ENCODE data around the gene CDK2. TPM values are rescaled to one million over a fixed set of nuclear protein-coding genes. Genes with fewer than 3 reads are reported as not detected.
A peak's percentile ranks its signal among the peaks of the same experiment; 100 is the strongest.

Gene CDK2
- total RNA-seq, 1 donor from 2014 or later, result 28.0 TPM

DNA sequence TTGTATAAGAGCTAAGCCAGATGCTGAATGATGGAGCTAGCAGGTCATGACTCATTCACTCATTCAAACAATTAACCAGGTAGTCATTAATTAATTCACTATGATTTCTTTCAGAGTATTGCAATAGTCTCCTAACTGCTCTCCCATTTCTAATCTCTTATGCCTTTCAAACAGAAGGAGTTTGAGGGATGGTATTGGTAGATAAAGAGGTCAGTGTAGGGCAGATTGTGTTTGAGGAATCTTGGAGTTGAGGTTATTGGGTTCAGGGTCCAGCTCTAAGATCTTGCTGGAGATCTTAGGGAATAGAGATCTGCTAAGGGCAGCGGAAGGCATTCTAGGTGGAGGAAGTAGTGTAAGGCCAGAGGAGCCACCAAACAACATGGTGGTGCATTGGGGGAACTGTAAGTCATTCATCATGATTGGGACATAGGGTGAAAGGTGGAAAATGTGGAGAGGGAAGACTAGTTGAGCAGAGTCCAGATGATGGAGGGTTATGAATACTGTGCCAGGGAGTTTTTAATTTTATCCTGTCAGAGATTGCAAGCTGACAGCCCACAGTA lies 24.0 kb upstream of the CDK2 start:
- intact Hi-C loops (cut with DNase I), result no loop called here
- H3K36me3 ChIP-seq, result peaks cover 32% of the 10 kb centered on the region

GRCh38 chr12:55946553-55946952 lies 20.1 kb upstream of the CDK2 start:
- Histone ChIP-seq H3K4me1 (no peaks in the 10 kb centered on the region), H3K27ac (no peak overlapping the region), H3K27me3 (no peaks in the 10 kb centered on the region), H3K36me3 (peaks cover 32% of the 10 kb centered on the region), H3K4me3 (no peak overlapping the region), H3K9me3 (no peaks in the 10 kb centered on the region)
- DNase-seq (no peak), ATAC-seq (no peak)
- no peak for TF ChIP-seq CTCF (IDR thresholded peaks at IDR 0.05)
- intact Hi-C loops (cut with DNase I), result no loop called here

More for the DNA sequence above, 24.0 kb upstream of the CDK2 start:
- Histone ChIP-seq H3K9me3 (no peaks in the 10 kb centered on the region), H3K27ac (no peak overlapping the region), H3K4me1 (peaks cover 3% of the 10 kb centered on the region), H3K4me3 (no peak overlapping the region), H3K27me3 (no peaks in the 10 kb centered on the region)
- ATAC-seq (no peak), DNase-seq (no peak)
- no peak for TF ChIP-seq CTCF (IDR thresholded peaks at IDR 0.05)

GRCh38 chr12:55955344-55955743 lies 11.3 kb upstream of the CDK2 start:
- H3K36me3 ChIP-seq, result peaks cover 18% of the 10 kb centered on the region
- ATAC-seq (no peak), DNase-seq (no peak)
- intact Hi-C loops (cut with DNase I), result no loop called here
- H3K4me3 ChIP-seq, result no peak overlapping the region
- TF ChIP-seq CTCF (IDR thresholded peaks at IDR 0.05), result no peak
- no peaks in the 10 kb centered on the region for H3K4me1 ChIP-seq
- H3K27me3 ChIP-seq, result no peaks in the 10 kb centered on the region
- no peaks in the 10 kb centered on the region for H3K9me3 ChIP-seq
- no peak overlapping the region for H3K27ac ChIP-seq

DNA sequence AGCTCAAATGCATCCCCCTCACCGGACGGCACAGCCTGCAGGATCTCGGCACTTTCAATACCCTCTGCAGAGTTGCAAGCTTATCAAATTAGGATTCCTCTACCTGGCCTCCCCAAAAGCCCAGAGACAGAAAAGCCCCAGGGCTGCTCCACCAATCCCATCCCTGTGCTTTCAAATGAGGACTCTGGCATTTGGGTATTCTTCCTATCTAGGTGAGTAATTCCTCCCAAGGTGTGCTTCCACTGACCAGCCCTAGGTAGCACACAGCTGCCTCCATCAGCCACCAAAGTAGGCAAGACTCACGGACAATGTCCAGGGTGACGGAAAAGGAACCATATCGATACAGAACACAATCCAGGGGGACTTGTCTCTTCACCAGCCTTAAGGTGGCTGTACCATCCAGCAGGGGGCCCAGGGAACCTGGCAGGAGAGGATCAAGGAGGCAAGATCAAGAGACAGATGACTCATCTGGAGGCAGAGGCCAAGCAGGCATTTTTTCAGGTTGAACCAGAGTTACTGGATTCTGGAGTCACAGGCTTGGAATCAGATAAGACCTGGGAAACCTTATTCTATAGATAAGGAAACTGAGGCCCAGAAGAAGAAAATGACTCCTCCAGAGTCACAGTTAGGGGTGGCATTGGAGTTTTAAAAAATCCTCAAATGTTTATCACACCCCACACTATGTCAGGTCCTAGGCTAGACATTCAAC lies 10.7 kb upstream of the CDK2 start:
- ATAC-seq (peak; percentile 51), DNase-seq (no peak)
- peaks cover 18% of the 10 kb centered on the region for H3K36me3 ChIP-seq
- no peaks in the 10 kb centered on the region for H3K4me1 ChIP-seq
- H3K4me3 ChIP-seq, result no peak overlapping the region
- no peaks in the 10 kb centered on the region for H3K9me3 ChIP-seq
- intact Hi-C loops (cut with DNase I), result no loop called here
- no peaks in the 10 kb centered on the region for H3K27me3 ChIP-seq
- no peak overlapping the region for H3K27ac ChIP-seq
- peak; percentile 11 for TF ChIP-seq CTCF (IDR thresholded peaks at IDR 0.05)

DNA sequence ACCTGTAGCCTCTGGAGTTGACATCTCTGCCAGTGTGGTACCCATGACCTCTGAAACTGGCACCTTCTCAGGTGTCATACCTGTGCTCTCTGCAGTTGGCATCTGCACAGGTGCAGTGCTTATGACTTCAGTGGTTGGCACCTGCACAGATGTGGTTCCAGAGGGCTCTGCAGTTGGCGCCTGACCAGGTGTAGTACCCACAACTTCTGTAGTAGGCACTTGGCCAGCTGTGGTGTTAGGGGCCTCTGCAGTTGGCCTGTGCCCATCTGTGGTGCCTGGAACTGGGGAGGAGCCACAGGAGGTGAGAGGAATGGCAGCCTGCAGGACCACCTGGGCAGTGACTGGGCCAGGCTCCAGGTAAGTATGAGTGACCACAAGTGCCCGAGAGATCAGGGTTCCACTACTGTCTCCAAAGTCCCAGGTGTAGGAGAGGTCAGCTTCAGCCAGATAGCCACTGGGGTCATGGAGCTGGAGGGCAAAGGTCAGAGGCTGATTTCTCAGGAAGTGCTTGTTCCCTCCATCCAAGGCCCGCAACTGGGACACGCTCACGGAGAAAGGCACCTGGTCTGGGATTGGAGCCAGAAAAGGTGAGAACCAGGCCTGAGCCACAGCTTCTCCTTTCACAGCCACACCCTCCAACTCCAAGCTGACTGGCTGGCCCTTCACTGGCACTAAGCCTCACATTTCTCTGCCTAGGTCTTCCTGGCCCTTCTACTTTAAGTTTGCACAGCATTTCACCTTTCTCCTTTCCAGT lies 9.3 kb upstream of the CDK2 start:
- H3K27me3 ChIP-seq, result no peaks in the 10 kb centered on the region
- peaks cover 11% of the 10 kb centered on the region for H3K36me3 ChIP-seq
- no peak for TF ChIP-seq CTCF (IDR thresholded peaks at IDR 0.05)
- H3K9me3 ChIP-seq, result no peaks in the 10 kb centered on the region
- ATAC-seq, result peak; percentile 67
- intact Hi-C loops (cut with DNase I), result no loop called here
- no peak overlapping the region for H3K27ac ChIP-seq
- no peaks in the 10 kb centered on the region for H3K4me1 ChIP-seq
- H3K4me3 ChIP-seq, result no peak overlapping the region
- no peak for DNase-seq
